HG02852 (cell line): Measurements from ENCODE around the gene NOLC1.

Experiments used
- ATAC-seq: cut with Tn5 transposase; IDR thresholded peaks from one replicate; pipeline ENCODE4 v1.9.1; 2021; ENCODE audit warnings: mild to moderate bottlenecking, moderate library complexity; ENCODE audit not compliant: unreplicated experiment

Gene NOLC1

DNA sequence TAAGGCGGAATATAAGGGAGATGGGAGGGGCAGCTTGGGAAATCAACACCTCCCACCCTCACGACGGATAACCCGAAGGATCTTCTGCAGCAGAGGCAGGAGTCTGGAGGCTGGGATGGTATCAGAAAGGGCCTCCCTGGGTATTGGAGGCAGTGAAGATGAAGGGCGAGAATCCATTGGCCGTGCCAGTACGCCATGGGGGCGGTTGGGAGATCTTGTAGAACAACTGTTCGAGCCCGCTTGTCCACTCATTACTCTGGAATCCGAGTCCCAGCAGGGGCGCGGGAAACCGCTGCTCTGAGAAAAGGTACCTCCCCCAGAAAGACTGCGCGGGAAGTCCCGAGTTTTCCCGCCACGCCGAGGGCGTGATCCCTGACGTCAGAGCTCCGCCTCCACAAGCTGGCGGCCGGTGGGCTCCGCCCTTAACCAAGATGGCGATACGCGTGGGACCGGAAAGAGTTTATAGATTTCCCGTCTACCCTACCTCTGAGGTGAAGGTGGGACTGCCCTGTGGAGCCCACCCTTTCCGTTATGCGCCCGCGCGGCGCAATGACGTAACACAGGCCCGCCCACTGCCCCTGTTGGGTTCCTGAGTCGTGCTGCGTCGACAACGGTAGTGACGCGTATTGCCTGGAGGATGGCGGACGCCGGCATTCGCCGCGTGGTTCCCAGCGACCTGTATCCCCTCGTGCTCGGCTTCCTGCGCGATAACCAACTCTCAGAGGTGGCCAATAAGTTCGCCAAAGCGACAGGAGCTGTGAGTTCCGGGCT is at the start of gene NOLC1:
Gene NOLC1, plus strand, starts transcription at position 616 of the 771 bp plus-strand sequence. Its CDS starts 22 bp downstream, at position 638.
- peak; percentile 94 for ATAC-seq

DNA sequence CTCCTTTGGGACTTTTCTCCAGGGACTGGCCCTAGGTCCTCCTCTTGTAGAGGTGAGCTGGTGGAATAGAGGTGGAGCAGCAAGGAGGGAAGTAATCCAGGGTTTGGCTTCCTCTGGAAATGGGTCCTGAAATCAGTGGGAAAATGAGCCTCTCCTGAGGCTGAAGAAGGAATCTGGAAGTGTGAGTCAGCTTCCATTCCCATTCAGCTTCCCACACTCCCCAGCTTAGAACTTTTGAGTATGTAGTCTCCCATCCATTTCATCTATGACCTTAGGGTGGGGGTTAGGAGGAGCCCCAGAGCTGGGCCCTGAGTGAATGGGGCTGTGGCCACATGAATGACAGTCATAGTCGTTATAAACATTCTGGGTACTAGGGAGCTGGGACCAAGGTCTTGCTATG is 49.8 kb upstream of the NOLC1 start:
- no peak for ATAC-seq

DNA sequence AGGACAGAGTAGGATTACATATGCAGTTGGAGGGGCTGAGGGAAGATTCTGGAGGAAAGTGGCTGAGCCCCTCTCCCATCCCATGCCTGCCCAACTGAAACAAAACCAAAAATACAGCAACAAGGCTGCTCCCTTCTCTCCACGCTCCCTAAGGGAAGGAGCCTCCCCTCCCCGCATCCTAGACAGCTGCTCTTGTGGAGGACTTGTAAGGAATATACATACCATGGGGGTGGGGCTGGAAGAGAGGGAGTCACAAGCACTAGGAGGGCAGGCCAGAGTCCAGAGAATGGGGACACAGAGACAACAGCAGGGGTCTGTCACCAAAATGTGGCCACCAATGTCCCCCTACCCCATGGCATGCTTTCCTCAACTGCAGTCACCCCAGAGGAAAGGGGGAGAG is 45.2 kb upstream of the NOLC1 start:
- no peak for ATAC-seq

DNA sequence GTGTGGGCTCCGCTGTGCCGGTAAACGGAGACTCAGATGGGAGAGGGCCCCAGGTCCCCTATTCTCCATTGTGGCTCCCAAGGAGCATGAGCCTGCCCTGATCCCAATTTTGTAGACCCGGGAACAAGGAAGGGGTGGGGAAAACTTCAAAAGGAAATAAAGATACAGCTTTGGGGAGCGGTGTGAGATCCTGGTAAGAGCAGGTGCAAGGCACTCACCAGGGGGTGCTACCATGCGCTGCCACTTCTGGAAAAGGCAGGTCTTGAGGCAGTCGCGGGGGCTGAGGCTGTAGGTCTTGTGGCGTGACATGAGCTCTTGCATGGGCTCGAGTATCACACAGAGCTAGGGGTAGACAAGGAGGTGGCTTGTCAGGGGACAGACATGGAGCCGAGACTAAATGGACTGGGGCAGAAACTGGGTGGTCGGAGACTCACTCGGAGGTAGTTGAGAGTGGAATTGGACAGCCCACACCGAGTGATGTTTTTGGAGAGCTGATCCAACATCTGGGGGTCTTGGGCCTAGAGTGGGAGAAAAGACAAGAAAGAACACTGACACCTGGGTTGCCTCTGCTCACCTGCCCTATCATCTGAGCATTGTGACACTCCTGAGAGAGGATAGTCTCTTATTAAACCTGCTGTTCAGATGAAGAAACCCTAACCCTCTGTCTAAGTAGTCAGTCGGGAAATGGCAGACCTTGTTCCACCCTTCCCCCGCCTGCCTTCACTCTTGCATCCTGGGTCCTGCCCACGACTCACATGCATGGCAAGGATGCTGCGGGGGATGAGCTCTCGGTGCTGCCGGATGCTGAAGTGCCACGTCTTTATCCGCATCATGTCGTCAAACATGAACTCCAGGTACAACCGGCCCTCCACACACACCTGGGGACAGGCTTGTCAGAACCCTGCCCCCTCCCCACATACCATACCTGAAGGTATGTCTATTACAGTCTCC is 42.7 kb upstream of the NOLC1 start:
- no peak for ATAC-seq

DNA sequence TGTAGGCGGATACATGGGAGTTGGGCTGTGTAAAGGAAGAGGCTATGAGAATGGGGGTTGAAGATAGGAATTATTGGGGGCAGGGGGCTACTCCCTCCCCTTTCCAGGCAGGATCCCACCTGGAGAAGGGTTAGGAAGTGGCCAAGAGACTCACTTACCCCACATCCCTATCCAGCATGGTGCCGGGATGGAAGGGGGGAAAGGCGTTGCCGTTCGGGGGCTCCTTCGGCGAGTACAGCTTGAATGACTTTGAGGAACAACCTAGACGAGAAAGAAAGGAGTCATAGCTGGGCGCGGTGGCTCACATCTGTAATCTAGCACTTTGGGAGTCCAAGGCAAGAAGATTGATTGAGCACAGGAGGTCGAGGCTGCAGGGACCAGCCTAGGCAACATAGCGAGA is 40.9 kb upstream of the NOLC1 start:
- no peak for ATAC-seq

DNA sequence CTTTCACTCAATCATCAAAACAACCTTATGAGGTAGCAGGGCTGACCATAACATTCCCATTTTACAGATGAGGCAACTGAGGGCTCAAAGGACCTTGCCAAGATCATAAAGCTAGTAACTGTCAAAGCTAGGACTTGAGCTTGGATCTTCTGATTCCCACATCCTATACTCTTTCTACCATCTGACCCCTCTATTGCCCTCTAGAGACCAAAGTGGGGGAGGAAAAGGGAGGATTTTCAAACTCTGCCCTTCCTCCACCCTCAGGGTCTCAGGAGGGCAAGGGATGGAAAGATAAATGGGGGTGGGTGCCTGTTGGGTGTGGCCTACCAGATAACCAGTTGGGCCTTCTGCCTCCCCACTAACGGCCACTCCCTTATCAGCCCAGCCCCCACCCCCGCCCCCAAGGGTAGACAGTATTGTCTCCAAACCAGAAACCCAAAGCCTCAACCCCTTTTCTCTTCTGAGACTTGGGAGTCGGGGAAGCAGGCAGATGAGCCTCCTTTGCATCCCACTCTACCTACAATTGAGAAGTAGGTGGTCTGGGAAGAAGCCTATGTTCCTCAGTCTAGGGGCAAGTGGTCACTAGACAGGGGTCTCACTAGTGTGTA is 39.9 kb upstream of the NOLC1 start:
- ATAC-seq = no peak

DNA sequence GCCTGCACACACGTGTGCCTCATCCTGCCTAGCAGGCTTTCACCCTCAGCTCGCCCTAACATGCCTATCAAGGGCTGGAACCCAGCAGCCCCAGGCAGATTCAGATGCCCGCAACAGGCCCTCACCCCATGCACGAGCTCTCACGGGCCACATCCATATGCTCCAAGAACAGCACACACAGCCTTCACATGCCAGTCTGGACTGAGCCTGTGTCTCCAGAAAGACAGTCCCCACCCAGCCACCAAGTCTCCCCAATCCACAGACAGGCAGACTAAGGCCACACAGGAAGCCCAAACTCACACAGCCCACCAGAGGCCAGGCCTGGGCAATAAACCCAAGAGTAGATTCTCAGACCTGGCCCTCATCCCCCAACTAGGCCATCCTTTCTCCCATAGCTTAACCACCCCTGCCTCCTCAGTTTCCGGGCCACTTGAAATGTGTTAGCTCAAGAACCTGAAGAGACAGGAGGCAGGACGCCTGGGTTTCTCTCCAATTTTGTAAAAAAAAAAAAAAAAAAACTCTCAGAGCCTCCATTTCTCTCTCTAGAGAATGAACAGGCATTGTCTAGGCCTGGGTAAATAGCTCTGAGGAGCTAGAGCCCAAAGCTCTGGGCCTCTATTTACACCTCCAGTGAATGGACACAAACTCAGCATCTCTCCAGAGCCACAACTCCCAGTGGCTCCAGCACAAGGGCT is 38.8 kb upstream of the NOLC1 start:
- no peak for ATAC-seq

DNA sequence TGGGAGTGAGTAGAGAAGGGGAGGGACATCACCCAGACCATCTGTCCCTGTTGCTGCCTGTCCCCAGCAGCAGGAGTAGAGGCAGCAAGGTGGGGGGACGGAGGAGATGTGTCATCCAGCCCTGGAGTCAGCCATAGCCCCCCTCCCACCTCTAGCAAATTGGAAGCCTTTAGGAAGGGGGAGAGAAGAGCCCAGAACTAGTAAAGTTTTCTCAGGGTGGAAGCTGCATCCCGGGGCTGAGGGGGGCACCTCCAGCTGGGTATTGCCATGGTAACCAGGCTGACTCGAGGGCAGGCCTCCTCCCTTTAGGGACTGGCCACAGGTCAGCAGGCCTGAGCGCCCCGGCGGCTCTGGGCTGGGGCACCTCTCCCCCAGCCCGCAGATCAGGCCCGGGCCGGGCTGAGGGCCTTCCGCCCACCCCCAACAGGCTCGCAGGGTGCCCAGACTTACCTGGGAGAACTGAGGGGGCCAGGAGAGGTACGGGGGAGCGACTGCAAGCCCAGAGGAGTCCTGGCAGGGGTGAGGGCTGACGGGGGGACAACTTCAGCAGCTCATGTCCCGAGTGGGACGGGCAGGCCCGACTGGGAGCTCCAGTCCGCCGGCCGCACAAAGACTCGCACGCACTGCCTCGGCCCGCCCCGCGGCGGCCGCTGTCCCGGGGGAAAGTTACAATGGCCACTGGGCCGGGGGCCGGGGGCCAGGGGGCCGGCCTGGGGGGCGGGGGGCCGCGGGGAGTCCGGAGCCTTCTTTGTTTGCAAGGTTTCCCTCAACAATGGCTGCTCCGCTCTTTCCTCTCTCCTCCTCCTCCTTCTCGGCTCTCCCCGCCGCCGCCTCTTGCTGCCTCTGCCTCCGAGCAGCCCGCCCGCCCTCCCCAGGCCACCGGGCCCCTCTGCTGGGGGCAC is 38.0 kb upstream of the NOLC1 start:
- ATAC-seq = peak; percentile 22

DNA sequence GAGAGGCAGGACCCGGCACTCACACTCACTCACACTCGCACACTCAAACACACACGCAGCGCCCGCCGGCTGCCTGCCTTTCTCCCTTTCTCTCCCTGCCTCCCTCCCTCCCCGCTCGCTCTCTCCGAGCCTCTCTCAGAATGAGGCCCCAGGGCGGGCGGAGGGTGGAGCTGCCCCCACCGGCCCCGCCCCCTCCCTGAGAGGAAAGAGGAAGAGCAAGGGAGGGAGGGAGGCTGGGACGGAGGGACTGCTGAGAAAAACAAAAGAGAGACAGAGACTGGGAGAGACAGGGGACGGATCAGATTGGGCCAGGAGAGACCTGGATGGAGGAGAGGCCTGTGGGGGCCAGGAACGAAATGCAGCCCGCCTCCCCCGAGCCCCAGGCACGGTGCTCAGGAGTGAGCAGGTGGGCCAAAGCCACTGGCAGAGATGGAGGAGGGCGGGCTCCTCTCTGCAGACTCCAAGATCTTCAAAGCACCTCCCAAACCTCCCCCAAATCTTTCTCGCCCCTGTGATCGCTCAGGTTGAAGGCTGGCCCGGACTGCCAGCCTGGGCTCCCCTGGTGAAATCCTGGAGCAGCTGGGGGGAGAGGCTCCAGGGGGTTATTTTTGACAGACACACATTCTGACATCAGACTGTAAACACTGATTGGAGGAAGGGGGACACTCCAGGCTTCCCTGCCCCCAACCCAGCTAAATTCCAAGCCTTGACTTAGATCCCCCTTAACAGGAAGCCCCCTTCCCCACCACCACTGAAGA is 37.1 kb upstream of the NOLC1 start:
- ATAC-seq = peak; percentile 73

DNA sequence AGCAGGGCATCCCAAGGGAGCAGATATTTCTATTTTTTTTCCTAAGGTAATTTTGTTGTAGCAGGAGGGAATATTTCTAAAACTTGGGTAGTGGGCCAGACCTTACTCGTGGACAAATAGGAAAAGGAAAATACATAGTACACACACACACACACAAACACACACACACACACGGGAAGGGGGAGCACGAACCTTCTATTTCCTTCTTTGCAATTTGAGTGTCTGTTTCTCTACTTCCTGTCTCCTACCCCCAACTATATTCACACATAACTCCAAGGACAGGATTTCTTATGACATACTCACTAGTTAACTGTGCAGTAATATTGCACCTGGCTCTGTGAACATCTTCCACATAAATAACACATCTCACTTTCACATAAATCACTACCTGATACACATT is 36.4 kb upstream of the NOLC1 start:
- no peak for ATAC-seq

DNA sequence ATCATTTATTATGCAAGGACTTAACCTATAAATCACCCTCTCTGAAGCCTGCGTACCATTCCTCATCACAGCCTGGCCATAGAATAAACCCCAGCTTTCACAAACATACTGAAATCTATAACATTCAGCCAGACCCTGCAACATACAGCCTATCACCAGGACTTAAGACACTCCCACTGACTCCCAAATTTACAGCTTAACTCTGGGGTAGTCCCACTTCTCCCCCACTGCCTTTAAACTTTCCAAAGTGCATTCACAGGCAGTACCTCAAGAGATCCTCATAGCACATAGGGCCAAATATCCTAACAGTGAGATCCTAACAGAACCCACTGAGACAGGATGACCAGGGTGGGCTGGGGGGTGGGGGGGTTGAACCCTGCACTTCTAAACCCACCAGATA is 35.5 kb upstream of the NOLC1 start:
- no peak for ATAC-seq

DNA sequence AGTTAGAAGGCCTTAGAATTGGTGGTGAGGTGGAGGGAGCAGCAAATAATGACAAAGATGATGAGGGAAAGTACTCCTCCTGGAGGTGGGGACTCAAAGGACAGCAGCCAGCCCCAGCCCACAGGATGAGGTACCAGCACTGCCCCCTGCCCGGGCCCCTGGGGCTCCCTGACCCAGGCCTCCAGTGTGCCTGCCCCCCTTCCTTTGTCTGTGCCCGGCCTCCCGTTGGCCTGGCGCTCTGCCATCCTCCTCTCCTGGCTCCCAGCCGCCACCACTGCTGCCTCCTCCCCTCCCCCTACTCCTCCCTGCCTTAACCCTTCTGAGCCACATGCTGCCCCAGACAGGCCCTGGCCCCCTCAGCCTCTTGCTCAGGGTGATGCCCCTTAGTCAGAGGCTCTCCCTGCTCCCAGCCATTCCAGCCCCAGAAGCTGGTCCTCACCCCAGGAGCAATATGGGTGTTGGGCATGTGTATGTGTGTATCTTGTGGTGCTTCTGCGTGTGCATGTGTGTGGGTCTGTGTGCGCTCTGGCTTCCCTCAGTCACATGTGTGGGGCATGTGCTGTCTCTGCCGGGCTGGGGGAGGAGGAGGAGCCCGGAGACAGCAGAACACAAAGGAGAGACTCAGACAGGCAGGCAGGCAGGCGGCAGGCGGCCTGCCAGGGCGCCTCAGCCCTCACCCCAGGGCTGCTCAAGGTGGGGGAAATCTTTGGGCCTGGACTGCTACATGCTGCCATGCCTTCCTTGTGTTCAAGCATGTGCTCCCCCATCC is 34.6 kb upstream of the NOLC1 start:
- no peak for ATAC-seq

DNA sequence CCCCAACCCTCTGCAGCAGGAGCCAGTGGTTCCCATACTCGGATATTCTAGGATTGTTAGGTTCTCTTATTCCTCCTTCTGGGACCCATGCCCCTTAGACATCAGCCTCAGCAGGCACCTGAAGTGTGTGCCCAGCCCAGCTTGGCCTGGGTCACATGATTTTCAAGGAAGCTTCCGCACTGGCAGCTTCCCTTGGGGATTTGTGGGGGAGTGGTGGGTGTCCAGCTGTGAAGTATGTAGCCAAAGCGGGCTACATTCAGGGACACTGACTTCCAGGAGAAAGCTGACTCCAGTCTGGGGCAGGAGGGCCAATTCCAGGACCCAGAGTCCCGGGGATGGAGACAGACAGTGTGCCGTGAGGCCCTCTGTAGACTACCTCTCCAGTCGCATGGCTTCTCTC is 33.3 kb upstream of the NOLC1 start:
- no peak for ATAC-seq

DNA sequence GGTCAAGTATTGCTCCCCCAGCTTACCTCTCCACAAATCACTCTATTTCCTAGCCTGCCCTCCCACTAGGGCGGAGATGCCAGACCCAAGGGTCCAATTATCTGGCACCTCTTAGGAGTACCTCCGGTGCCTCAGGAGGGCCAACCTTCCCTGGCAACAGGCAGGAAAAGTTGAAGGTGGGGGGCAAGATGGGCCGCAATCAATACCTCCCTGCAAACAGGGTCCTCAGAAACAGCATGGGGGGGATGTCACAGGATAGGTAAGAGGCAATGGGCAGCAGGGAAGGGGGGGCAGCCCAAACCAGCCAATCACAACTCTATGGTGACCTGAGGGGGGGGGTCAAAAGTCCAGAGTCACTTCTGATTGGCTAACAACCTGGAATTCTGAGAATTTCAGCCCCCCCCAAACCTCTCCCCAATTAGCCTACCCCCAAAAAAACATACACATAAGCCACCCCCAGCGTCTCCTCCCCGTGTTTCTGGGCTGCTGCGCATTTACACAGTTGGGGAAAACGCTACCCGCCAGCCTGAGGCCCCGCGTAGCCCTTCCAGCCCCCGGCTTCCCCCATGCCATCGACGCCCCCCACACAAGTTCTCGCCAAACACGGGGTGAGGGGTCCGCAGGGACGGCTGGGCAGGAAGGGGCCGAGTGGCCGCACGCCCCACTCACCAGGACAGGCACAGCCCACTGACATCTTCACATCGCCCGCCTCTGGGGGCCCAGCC is 32.6 kb upstream of the NOLC1 start:
- no peak for ATAC-seq

DNA sequence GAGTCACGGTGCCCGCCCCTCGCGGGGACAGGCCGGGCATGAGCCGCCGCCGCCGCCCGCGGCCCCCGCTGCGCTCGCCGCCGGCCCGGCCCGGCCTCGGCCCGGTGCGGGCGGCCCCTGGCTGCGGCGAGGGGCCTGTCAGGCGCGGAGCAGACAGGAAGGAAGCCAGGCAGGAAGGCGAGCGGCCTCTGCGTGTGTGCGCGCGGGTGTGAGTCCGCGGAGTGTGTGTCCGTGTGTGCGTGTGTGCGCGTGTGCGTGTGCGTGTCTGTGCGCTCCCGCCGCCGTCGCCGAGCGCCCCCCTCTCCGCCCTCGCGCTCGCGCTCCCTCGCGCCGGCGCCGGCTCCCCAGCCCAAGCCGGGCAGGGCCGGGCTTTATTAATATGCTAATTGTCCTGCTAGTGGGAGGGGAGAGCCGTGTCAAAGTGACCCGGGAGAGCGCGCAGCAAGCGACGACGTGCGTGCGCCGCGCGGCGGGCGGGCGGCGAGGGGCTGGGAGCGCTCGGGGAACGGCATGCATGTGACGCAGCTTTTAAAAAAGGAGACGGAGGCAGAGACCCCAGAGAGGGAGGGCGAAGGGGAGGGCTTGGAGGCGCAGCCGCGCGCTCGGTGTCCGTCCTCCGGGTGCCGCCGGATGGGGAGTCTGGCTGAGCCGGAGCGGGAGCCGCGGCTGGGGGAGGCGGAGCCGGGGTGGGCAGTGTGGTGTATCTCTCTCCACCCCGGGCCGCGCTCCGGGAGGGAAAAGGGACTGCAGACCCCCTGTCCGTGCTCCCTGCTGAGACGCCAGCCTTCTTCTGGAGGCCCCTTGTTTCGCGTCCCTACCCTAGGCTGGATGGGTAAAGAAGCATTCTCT is 31.8 kb upstream of the NOLC1 start, which contains the start of gene LDB1:
Gene LDB1, minus strand, starts transcription at position 227 of the 849 bp plus-strand sequence. CDS start 258 bp downstream, outside the sequence.
- peak; percentile 71 for ATAC-seq

DNA sequence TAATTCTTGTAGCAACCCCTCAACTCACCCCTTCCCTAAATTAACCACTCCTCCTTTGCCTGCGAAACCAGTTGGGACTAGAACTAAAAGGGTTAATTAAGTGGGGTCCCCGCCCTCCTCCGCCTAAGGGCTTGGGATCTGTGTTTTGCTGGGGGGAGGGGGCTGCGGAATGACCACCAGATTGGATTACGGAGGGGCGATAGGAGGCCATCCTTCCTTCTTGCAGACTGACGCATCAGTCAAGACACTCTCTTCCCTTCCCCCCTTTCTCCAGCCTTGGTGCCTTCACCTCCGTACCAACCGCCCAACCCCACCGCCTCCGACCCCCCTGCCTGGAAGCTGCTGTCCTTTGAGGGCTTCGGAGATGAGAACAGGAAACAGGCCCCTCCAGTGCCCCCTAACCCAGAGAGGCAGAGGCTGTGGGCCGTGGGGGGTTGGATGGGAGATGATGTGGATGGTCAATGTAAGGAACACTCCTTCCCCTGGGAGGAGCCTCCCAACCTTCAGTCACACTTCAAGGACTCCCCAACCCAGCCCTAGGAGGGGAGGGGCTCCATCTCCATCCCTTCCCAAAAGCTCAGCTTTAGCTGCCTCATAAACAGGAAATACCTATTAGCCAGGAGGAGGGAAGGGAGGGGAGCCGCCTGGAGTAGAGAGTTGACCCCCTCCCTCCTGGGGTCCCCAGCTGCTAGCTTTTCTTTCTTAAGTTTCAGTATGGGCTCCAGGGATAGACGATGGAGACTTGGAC is 31.0 kb upstream of the NOLC1 start:
- no peak for ATAC-seq
